NCI-H2107 treated with DMSO at 0.1 percent for 48 hours (cell line): ENCODE results near the gene SWSAP1.
A peak's percentile ranks its signal among the peaks of the same experiment; 100 is the strongest.
"Not testable (repeated sequence)": the region's sequence is repeated elsewhere in the genome, so short reads cannot be mapped to it uniquely, and the experiment has no call there.

Experiments
- DNase-seq: peaks from one replicate; lab custom pipeline; 2025; ENCODE audit not compliant: unreplicated experiment; lab: John Stamatoyannopoulos, UW

Gene SWSAP1

DNA sequence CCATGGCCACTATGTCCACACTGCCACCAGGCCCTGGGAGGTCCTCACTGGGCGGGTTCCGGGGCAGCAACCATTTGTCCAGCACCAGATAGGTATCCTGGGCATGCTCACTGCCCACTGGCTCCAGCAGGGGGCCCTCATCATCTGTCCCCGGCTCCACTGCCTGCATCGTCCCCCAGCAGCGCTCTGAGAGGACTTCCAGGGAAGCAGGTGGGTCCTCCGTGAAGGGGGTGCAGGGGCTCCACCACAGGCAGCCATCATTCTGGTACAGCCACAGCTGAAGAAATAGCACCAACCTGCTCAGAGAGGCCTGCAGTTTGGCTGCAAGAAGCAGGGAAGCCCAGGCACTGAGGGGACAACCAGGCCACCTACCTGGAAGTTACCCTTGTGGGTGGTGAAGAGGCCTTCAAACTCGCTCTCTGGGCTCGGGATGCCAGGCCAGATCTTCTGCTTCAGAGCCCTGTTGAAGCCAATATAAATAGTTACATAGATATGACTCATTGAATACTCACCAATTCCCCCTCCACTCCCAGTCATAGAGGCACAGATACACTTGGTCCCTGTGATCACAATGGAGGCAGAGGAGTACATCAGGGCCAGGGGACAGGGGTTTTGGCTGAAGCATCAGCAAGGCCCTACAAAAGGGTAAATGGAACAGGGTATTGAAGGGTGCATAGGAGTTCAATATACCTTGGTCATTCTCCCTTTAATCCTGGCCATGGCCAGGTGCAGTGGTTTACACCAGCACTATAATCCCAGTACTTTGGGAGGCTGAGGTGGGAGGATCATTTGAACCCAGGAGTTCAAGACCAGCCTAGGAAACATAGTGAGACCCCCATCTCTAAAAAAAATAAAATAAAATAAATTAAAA lies 4.1 kb downstream of the SWSAP1 start:
- no peak for DNase-seq

DNA sequence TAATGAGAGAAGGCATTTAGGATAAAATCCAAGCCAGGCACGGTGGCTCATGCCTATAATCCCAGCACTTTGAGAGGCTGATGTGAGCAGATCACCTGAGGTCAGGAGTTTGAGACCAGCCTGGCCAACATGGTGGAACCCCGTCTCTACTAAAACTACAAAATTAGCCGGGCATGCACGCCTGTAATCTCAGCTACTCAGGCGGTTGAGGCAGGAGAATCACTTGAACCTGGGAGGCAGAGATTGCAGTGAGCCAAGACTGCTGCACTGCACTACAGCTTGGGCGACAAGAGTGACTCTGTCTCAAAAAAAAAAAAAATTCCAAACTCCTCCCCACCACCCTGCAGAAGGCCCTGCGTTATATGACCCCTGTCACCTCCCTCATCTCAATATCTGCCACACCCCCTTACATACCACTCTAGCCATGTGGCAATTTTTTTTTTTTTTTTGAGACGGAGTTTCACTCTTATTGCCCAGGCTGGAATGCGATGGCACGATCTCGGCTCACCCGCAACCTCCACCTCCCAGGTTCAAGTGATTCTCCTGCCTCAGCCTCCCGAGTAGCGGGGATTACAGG lies 4.9 kb downstream of the SWSAP1 start:
- DNase-seq, result not testable (repeated sequence)

DNA sequence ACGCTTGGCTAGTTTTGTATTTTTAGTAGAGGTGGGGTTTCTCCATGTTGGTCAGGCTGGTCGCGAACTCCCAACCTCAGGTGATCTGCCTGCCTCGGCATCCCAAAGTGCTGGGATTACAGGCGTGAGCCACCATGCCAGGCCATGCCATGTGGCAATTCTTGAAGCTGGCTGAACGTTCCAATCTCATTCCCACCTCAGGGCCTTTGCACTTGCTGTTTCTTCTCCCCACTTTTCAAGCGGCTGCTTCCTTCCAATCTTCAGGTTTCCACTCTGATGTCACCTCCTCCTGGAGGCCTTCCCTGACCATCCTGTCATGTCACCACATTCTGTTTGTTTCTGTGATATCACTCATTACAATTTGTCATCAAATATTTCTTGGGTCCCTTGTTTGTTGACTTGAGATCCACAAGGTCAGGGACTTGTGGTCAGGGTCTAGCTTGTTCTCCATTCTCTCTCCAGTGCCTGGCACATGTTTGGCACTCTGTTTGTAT lies 5.4 kb downstream of the SWSAP1 start:
- DNase-seq, result no peak

DNA sequence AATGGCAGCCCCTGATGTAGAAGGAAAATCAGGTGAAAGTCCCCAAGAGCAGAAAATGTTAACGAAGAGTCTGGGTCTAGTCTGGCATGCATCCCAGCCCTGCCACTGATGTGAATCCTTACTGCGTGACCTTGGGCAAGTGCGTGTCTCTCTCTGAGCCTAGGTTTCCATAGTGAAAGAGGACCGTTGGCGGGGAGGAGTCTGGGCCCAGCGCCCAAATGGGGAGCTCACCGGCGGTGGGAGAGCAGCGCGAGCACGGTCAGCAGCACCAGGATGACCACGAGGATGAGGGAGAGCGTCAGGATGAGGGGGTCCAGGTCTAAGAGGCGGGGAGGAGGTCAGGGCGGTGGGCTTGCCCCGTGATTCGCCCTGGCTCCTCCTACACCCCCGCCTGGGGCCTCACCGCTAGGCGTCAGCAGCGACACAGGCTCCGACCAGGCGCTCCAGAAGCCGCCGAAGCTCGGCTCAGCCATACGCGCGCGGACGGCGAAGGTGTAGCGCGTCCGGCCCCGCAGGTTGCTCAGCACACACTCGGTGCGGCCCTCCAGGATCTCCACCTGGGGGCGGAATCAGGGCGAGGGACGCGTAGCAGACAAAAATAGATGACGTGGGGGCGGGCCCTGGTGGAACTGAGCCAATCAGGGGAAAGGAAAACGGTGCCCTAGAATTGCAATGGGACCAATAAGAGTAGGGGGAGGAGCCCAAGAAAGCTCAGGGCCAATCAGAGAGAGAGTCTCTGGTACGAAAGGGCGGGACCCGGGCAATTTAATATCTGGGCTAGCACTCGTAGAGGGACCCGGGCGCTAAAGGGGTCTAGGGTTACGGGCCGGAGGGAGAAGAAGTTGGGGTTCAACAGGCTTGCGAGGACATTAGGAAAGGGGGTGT lies 6.4 kb downstream of the SWSAP1 start:
- peak; percentile 86 for DNase-seq

DNA sequence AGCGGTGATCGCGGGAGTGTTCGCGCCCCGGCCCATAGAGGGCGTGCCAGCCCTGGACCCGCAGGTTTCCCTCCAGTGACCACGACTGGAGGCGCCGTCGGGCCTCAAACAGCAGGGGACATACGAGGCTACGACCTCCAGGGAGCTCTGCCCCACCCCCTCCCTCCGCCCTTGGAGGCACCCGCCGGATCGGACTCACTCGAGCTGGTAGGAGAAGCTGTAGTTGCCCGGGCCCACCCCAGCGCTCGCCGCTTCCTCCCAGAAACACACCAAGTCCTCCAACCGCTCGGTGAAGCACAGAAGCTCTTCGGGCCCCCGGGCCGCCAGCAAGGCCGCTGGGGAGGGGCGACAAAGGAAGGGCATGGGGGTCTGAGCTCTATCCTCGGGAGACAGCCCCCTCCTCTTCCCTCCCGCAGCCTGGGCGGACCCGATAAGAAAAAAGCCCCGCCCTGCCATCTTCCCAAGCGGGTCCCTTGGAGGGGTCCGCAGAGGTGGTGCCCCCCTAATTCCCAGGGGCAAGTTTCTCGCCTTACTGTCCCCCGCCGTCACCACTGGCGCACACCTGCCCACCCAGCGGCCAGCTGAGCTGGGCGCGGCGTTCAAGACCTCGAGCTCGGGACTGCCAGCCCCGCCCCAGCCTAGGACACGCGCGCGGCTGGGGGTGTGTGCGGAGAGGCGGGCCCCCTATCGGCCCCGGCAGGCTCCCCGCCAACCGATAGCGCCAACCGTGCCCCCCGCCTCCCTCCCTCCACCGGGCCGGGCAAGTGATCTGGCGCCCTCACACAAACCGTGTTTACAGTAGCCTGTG lies 8.6 kb downstream of the SWSAP1 start:
- no peak for DNase-seq

DNA sequence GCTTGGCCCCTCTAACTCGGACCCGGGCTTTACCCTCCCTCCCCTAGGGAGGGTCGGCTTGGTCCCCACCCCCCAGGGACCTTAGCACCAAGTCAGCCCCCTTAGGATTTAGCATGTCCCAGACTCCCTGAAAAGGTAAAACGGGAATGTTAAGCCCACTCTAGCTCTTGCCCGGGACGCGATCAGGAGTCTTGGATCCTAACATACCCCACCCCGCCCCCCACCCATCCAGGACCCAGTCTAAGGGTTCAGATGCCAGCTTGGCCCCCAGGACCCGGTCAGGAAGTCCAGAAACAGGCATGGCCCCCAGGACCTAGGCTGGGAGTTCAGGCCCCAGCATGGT lies 9.2 kb downstream of the SWSAP1 start:
- no peak for DNase-seq

DNA sequence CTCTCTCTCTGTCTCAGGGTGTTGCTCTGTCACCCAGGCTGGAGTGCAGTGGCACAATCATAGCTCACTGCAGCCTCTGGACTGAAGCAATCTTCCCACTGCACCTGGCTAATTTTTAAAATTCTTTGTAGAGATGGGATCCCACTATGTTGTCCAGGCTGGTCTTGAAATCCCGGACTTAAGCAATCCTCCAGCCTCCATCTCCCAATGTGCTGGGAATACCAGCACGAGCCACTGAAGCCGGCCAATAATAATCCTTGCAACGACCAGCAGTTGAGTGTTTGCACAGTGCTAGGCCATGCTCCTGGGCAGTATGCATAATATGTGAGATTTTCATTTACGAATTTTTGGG lies 10.3 kb downstream of the SWSAP1 start:
- DNase-seq, result no peak

DNA sequence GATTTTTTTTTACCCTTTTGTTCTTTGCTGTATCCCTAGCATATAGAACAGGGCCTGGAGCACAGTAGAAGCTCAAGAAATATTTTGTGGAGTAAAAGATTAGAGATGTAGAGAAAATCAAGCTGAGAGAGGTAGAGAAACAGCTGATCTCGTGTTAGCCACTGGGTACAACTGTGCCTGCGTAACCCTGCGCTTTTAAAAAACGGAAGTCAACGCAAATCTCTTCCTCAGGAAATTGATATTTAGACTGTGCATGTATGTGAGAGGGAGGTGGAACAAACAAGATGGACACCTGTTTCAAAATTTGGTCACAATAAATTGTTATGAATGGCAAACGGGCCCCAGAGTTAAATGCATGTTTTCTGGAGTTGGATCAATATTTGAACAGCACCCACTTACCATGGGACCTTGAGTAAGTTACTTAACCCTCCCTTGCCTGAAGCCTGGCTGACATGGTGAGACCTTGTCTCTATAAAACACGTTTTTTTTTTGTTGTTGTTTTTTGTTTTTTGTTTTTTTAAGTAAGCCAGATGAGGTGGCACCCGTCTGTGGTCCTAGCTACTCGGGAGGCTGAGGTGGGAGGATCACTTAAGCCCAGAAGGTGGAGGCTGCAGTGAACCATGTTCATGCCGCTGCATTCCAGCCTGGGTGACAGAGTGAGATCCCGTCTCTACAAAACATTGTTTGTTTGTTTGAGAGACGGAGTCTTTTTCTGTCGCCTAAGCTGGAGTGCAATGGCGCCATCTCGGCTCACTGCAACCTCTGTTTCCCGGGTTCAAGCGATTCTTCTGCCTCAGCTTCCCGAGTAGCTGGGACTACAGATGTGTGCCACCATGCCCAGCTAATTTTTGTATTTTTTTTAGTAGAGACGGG lies 12.9 kb downstream of the SWSAP1 start:
- DNase-seq, result no peak

DNA sequence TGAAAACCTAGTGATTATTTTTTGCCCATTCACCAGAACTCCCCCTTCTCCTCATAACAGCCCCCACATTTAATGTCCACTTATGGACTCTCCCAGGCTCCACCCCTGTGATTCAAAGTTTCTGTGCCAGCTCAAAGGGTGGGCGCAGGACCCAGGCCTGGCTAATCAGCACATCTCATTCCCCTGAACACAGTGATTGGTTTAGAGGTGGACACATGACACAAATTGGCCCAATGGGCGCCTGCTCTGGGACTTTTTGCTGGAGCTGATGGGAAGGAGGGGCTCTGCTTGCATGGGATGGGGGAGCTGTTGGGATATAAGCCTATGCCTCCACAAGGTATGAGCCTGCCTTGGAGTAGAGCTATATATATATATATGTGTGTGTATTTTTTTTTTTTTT lies 15.9 kb downstream of the SWSAP1 start:
- DNase-seq, result no peak

DNA sequence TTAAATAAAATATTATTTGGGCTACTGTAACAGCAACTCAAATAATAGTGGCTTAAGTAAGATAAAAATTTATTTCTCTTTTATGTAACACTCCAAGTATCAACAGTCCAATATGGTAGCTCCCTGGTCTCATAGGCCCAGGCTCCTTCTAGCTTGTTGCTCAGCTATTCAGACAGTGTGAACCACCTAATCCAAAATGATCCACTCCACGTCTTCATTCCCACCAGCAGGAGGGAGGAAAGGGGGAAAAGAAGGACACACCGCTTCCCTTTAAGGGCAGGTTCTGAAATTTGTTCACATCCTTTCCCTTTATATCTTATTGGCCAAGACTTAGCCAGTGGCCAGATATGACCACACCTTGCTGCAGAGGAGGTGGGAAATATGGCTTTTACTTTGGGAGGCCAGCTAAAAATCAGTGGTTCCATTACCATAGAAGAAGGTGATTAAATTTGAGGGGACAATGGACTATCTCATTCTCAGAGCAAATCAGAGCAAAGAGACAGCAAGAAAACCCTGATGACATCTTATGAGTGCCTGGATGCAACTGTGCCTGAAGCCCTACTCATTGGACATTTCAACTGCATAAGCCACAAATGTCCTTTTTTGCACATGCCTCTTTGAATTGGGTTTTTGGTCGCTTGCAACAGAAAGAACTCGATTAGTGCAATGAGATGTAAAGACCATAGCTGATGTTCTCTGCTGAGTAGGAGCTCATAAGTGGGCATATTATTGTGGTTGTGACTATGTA lies 16.6 kb downstream of the SWSAP1 start:
- no peak for DNase-seq

DNA sequence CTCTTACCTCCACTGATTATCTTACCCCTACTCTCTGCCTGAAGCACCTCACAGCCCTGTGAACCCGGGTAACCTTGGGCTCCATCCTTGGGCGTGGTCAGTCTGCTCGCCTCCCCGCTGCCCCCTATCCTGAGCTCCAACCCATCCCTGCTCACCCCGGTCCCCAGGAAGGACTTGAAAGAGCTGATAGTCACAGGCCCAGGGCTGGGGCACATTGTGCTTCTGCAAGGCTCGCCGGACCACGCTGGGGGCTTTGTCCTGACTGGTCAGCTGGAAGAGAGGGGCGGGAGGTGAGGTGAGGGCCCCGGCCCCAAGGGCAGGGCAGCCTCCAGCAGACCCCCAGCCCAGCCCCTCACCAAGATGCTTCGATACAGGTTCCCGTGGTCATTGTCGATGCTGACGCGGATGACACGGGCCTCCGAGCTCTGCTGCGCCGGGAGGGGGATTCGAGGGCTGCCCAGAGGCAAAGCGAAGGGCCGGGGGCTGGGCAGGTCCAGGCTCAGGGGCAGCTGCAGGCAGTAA lies 22.7 kb downstream of the SWSAP1 start:
- DNase-seq, result no peak

DNA sequence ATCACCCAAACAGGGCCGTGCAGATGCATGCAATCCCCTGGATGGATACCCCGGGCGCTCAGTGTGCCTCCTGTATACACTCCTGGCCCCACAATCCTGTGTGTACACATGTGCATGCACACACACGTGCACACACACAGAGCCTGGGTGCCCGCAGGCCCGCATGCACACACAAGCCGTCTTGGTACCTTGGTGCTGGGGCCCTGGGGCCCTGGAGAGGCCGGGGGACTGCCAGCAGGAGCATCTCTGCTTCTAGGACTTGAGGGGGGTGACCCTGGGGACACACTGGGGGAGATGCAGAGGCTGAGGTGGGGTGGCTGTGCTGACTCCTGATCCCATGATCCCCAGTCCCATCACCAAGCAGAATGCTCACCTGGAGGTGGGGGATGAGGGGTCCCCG lies 25.2 kb downstream of the SWSAP1 start:
- DNase-seq, result no peak

DNA sequence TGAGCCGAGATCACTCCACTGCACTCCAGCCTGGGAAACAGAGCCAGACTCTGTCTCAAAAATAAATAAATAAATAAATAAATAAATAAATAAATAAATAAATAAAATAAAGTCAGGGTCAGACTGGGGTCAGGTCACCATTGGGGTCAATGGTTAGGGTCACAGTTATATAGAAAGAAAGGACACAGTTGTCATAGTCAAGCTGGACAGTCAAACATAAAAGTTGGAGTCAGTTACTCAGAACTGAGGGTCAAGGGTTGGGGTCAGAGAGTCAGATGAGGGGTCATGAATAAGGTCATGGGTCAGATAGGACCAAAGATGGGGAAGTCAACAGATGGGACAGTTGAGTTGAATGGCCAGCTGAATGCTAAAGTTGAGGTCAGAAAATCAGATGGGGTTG lies 26.3 kb downstream of the SWSAP1 start:
- DNase-seq, result no peak

DNA sequence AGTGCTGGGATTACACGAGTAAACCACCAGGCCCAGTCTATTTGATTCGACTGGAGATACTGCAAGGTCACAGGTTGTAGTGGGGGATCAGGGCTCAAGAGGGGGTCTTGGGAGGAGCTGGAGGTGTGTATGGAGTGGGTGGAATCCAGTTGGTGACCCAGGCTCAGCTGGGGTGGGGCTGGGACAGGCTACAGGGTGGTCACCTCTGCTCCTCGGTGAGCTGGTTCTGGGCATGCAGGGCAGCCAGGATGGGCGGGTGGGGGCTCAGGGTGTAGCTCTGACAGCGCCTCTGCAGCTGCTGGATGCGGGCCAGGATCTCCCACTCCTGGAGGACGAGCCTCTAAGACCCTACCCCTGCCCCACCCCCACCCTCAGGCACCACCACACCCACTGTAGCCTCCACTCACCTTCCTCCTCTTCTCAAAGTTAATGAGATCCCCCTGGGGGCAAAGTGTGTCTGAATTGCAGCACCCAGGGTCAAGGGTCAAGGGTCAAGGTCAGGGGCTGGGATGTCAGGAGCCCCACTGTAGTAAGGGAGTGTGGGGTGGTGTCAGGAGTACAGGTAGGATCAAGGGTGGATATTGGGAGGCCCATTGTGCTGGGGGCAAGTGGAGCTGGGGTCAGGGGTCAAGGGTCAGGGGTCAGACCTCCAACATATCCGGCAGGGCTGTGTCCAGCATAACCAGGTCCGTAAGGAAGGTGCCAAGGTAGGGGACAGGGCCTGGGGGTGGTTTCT lies 27.5 kb downstream of the SWSAP1 start:
- no peak for DNase-seq

DNA sequence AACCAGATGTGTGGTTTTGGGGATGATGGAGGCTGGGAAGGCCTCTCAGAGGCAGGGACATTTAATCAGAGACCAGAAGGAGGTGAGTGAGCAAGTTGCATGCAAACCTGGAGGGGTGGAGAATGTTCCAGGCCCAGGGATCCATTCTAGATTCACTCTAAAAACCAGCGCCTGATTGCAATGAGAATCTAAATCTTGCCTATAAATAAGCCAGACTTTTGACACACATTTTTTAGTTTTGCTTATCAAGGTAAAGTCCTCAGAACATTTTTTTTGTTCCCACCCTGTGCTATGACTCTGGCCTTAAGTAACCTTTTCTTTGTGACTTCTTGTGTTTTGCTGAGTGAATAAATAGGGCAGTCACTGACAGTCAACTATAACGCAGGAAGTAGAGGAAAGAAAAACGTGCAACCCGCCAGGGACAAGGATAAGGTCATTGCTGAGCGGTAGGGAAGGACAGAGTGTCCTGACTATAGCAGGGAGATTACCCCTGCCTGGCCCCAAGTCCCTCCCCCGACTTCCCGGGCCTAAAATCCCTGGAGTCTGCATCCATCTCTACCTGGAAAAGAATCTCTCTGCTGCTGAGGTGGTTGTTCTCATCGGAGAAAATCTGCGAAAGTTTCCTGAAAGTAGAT lies 30.2 kb downstream of the SWSAP1 start:
- DNase-seq, result no peak

DNA sequence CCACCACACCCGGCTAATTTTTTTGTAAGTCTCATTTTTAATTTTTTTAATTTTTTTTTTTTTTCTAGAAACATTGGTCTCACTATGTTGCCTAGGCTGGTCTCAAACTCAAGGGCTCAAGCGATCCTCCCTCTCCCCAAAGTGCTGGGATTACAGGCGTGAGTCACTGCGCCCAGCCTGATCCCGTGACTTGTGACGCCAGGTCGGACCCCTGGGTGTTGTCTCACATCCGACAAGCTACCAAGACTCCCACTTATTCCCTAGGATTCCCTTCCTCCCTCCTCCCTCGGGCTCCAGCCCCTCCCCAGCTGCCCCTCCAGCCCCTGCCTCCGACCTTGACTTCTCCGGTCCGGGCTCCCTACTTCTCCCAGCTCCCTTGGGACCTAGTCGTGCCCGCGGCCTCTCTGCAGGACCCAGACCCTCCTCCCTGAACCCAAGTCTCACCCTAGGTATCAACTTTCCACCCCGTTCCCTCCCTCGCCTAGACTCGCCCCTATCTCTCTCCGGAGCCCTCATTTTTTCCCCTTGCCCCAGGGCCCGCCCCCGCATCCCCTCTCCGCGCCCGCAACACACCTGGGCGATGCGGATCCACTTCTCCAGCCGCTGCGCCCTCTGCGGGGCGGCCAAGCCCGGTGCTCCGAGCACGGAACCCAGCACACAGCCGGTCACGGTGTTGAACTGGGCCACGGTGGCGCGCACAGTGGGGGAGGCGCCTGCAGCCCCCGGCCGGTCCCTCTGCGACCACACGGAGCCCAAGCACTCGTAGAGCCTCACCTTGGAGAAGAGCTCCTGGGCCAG lies 31.6 kb downstream of the SWSAP1 start:
- DNase-seq, result no peak

DNA sequence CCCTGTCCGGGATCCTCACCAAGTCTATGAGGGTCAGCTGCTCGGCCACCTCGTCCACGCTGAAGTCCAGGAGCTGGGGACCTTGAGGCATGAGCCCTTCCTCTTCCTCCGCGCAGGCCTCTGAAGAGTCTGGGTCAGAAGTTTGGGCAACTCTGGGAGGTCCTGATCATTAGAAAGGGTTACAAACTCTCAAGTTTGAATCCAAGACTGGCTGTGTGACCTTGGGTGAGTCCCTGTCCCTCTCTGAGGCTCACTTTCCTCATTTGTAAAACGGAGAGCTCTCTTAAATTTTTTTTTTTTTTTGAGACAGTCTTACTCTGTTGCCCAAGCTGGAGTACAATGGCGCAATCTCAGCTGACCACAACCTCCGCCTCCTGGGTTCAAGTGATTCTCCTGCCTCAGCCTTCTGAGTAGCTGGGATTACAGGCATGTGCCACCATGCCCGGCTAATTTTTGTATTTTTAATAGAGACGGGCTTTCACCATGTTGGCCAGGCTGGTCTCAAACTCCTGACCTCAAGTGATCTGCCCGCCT lies 32.3 kb downstream of the SWSAP1 start:
- DNase-seq, result not testable (repeated sequence)
